GM18951 (cell line): ENCODE measurements around the gene NCK2.

ENCODE experiments used
- POLR2A ChIP-seq: IDR thresholded peaks from 4 replicates; pipeline ENCODE4 v1.6.1; 2011; ENCODE audit warnings: mild to moderate bottlenecking; ENCODE audit not compliant: insufficient read length, insufficient read depth; ENCODE audit errors: extremely low read depth
- in situ Hi-C: fragments of 300-500 bp; cut with MboI; formaldehyde crosslinking; loops from one replicate; pipeline ENCODE4 v1.12.0; 2022; ENCODE audit warnings: low sequenced_read_pairs, mixed read lengths, inconsistent platforms; ENCODE audit not compliant: unreplicated experiment

NCK2 gene

GRCh38 chr2:105909215-105909614 is 164.5 kb downstream of the NCK2 start:
- in situ Hi-C loops, result no loop called here
- no peak for TF ChIP-seq POLR2A

GRCh38 chr2:105910497-105911238 is 166.0 kb downstream of the NCK2 start:
- in situ Hi-C loops, result no loop called here
- TF ChIP-seq POLR2A, result no peak

- no peak for TF ChIP-seq POLR2A
Measured at GRCh38 chr2:105911425-105911824, 166.7 kb downstream of the NCK2 start.

GRCh38 chr2:105912081-105912480 is 167.4 kb downstream of the NCK2 start:
- TF ChIP-seq POLR2A, result no peak
- in situ Hi-C loops, result no loop called here

More at GRCh38 chr2:105911425-105911824, 166.7 kb downstream of the NCK2 start:
- in situ Hi-C loops, result no loop called here

- no peak for TF ChIP-seq POLR2A
- in situ Hi-C loops, result no loop called here
Measured at GRCh38 chr2:105915005-105915558, 170.4 kb downstream of the NCK2 start.

- TF ChIP-seq POLR2A, result no peak
- in situ Hi-C loops, result no loop called here
Measured at GRCh38 chr2:105917226-105917625, 172.5 kb downstream of the NCK2 start.

GRCh38 chr2:105917688-105918087 is 173.0 kb downstream of the NCK2 start:
- in situ Hi-C loops, result no loop called here
- no peak for TF ChIP-seq POLR2A

GRCh38 chr2:105919191-105919811 is 174.6 kb downstream of the NCK2 start:
- no peak for TF ChIP-seq POLR2A

GRCh38 chr2:105919826-105920225 is 175.1 kb downstream of the NCK2 start:
- in situ Hi-C loops, result no loop called here
- no peak for TF ChIP-seq POLR2A

More at GRCh38 chr2:105919191-105919811, 174.6 kb downstream of the NCK2 start:
- in situ Hi-C loops, result no loop called here

GRCh38 chr2:105924271-105924670 is 179.6 kb downstream of the NCK2 start:
- in situ Hi-C loops, result no loop called here
- no peak for TF ChIP-seq POLR2A

- no peak for TF ChIP-seq POLR2A
- in situ Hi-C loops, result no loop called here
Measured at GRCh38 chr2:105924932-105925331, 180.2 kb downstream of the NCK2 start.

GRCh38 chr2:105925390-105925789 is 180.7 kb downstream of the NCK2 start:
- in situ Hi-C loops, result no loop called here
- no peak for TF ChIP-seq POLR2A

- in situ Hi-C loops, result no loop called here
- no peak for TF ChIP-seq POLR2A
Measured at GRCh38 chr2:105926960-105927678, 182.4 kb downstream of the NCK2 start.
